ENCODE measurements around the gene WWC1. TPM values are rescaled to one million over a fixed set of nuclear protein-coding genes. Genes with fewer than 3 reads are reported as not detected.

WWC1 gene
- total RNA-seq, 1 donor from 2014 or later = 13.7 TPM

GRCh38 chr5:168378741-168379140 lies 87.3 kb downstream of the WWC1 start:
- H3K9me3 Mint-ChIP-seq = no peaks in the 10 kb centered on the region
- no peak overlapping the region for H3K4me3 Mint-ChIP-seq
- DNase-seq (ENCODE audit: low read depth, low spot score) = no peak
- no peaks in the 10 kb centered on the region for H3K27me3 Mint-ChIP-seq (ENCODE audit: low read depth)
- H3K27ac Mint-ChIP-seq (ENCODE audit: unreplicated experiment) = no peak overlapping the region
- H3K4me1 Mint-ChIP-seq = no peaks in the 10 kb centered on the region
- H3K36me3 Mint-ChIP-seq (ENCODE audit: low read depth) = no peaks in the 10 kb centered on the region
- TF ChIP-seq CTCF (conservative IDR thresholded peaks at IDR 0.05) = no peak

GRCh38 chr5:168382421-168382820 lies 91.0 kb downstream of the WWC1 start:
- no peak for TF ChIP-seq CTCF (conservative IDR thresholded peaks at IDR 0.05)
- Mint-ChIP-seq H3K27ac (ENCODE audit: unreplicated experiment) (no peak overlapping the region), H3K36me3 (ENCODE audit: low read depth) (peaks cover 10% of the 10 kb centered on the region), H3K27me3 (ENCODE audit: low read depth) (no peaks in the 10 kb centered on the region), H3K4me3 (no peak overlapping the region), H3K9me3 (peaks cover 3% of the 10 kb centered on the region), H3K4me1 (no peaks in the 10 kb centered on the region)
- DNase-seq (ENCODE audit: low read depth, low spot score) = no peak

GRCh38 chr5:168390491-168390890 lies 99.0 kb downstream of the WWC1 start:
- peaks cover under 1% of the 10 kb centered on the region for H3K9me3 Mint-ChIP-seq
- no peak overlapping the region for H3K4me3 Mint-ChIP-seq
- H3K27ac Mint-ChIP-seq (ENCODE audit: unreplicated experiment) = no peak overlapping the region
- H3K4me1 Mint-ChIP-seq = no peaks in the 10 kb centered on the region
- no peak for DNase-seq (ENCODE audit: low read depth, low spot score)
- peaks cover 27% of the 10 kb centered on the region for H3K36me3 Mint-ChIP-seq (ENCODE audit: low read depth)
- no peaks in the 10 kb centered on the region for H3K27me3 Mint-ChIP-seq (ENCODE audit: low read depth)
- TF ChIP-seq CTCF (conservative IDR thresholded peaks at IDR 0.05) = no peak

GRCh38 chr5:168393773-168394172 lies 102.3 kb downstream of the WWC1 start:
- Mint-ChIP-seq H3K9me3 (no peaks in the 10 kb centered on the region), H3K36me3 (ENCODE audit: low read depth) (peaks cover 21% of the 10 kb centered on the region), H3K27ac (ENCODE audit: unreplicated experiment) (no peak overlapping the region), H3K27me3 (ENCODE audit: low read depth) (no peaks in the 10 kb centered on the region), H3K4me3 (no peak overlapping the region), H3K4me1 (no peaks in the 10 kb centered on the region)
- no peak for DNase-seq (ENCODE audit: low read depth, low spot score)
- TF ChIP-seq CTCF (conservative IDR thresholded peaks at IDR 0.05) = no peak

- no peaks in the 10 kb centered on the region for H3K27me3 Mint-ChIP-seq (ENCODE audit: low read depth)
- H3K4me1 Mint-ChIP-seq = peaks cover 40% of the 10 kb centered on the region
Observed at GRCh38 chr5:168400429-168401220, 109.2 kb downstream of the WWC1 start.

More at GRCh38 chr5:168400429-168401220, 109.2 kb downstream of the WWC1 start:
- Mint-ChIP-seq H3K9me3 (no peaks in the 10 kb centered on the region), H3K36me3 (ENCODE audit: low read depth) (no peaks in the 10 kb centered on the region), H3K4me3 (no peak overlapping the region), H3K27ac (ENCODE audit: unreplicated experiment) (no peak overlapping the region)
- DNase-seq (ENCODE audit: low read depth, low spot score) = no peak
- TF ChIP-seq CTCF (conservative IDR thresholded peaks at IDR 0.05) = no peak

Data from neural crest cell (in vitro differentiated cells).